LNCaP clone FGC (cell line): ENCODE measurements around the gene PVALEF.

ENCODE experiments used
- DNase-seq: peaks from one replicate; pipeline ENCODE4 v3.0.0-alpha.2; 2011; ENCODE audit warnings: low read depth
- H3K4me3 ChIP-seq: 2 replicates; pipeline ENCODE4 v1.5.1; 2011; ENCODE audit warnings: mild to moderate bottlenecking, low read depth, low read length, control low read depth
- TF ChIP-seq, protein P1 (sequence below): IDR thresholded peaks from 2 replicates; pipeline ENCODE4 v1.5.1; 2012; ENCODE audit warnings: mild to moderate bottlenecking; ENCODE audit not compliant: control insufficient read depth, insufficient read depth; ENCODE audit errors: extremely low read depth

Gene PVALEF

DNA sequence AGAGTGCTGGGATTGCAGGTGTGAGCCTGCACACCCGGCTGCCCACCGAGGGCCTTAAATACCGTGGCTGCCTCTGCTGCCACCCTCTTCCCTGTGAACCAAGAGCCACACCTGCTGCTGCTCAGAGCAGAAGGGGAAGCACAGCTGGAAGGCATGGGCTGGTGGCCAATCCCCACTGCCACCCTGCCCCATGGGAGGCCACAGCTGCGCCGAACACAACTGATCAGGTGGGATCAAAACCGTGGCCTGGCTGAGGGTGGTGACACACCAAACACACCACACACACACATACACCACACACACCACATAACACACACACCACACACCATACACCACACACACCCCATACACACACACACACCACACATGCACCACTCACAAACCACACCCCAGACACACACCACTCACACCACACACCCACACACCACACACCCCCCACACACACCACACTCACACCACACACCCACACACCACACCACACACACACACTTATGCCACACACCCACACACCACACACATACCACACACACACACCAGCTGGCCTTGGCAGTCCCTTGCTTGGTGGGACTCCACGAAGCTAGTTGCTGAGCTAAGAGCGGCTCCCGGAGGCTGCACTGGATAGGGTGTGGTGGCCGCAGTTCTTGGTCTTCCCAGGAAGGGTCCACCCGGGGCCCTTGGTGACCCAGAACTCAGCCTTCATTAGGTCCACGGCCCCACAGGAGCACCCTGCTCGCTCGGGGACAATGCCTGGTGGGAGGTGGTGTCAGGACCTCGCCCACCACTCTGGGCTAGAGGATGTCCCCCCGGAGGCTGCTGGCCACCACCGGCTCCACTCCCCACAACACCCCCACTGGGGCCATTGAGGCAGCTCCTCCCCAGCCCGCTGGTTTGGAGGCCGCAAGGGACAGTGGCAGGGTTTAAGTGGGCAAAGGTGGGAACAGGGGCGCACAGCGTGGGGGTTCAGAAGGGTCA lies 42.6 kb downstream of the PVALEF start:
- no peak for DNase-seq
- TF ChIP-seq, protein P1, sequence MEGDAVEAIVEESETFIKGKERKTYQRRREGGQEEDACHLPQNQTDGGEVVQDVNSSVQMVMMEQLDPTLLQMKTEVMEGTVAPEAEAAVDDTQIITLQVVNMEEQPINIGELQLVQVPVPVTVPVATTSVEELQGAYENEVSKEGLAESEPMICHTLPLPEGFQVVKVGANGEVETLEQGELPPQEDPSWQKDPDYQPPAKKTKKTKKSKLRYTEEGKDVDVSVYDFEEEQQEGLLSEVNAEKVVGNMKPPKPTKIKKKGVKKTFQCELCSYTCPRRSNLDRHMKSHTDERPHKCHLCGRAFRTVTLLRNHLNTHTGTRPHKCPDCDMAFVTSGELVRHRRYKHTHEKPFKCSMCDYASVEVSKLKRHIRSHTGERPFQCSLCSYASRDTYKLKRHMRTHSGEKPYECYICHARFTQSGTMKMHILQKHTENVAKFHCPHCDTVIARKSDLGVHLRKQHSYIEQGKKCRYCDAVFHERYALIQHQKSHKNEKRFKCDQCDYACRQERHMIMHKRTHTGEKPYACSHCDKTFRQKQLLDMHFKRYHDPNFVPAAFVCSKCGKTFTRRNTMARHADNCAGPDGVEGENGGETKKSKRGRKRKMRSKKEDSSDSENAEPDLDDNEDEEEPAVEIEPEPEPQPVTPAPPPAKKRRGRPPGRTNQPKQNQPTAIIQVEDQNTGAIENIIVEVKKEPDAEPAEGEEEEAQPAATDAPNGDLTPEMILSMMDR: no peak
- no peak overlapping the region for H3K4me3 ChIP-seq

DNA sequence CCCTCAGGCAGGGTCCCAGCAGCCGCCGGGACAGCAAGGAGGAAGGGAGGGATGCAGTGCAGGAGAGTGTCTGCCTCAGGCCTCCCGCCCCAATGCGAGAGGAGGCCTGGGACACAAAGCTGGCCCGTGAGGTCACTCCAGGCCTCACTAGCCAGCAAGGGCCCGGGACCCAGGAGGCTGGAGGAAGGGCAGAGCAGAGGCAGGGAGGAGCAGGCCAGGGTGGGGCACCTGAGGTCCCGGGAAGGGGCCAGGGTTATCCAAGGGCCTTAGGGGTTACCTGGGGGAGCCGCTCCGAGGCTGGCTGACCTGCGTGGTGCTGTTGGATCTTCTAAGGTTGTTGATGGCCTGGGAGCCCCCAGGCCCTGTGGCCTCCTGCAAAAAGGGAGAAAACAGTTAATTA lies 43.3 kb downstream of the PVALEF start:
- TF ChIP-seq, protein P1: no peak
- no peak overlapping the region for H3K4me3 ChIP-seq
- no peak for DNase-seq

DNA sequence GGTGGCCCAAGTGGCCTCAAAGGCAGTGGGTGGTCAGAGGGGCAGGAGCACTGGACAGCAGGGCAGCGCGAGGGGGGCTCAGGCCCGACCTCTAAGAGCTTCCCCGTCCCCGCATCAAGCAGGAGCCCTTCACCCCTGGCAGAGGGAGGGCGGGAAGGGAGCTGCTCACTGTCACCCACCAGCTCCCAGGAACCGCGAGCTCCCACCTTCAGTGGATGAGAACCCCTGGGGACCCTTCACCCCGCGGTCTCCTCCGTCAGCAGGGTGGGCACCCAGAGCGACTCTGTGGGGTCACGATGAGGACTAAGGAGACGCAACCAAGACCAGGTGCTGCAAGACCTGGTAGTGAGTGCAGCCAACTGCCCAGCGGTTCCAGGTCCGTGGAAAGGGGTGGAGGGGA lies 43.8 kb downstream of the PVALEF start:
- DNase-seq: no peak
- H3K4me3 ChIP-seq: no peak overlapping the region
- TF ChIP-seq, protein P1: no peak

DNA sequence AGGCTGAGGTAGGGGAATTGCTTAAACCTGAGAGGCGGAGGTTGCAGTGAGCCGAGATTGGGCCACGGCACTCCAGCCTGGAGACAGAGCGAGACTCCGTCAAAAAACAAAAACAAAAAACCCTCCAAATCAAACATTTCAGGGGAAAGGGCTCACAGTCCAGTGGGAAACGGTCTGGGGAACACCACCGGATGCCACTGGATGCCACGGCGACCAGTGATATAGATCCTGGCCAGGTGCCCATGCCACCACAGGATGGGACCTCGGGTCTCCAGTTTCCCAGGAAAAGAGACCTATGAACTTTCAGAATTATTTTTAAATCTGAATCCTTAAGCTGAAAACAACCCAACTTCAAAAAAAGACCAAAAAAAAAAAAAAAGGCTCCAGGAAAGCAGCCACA lies 45.2 kb downstream of the PVALEF start:
- TF ChIP-seq, protein P1: no peak
- H3K4me3 ChIP-seq: no peak overlapping the region

DNA sequence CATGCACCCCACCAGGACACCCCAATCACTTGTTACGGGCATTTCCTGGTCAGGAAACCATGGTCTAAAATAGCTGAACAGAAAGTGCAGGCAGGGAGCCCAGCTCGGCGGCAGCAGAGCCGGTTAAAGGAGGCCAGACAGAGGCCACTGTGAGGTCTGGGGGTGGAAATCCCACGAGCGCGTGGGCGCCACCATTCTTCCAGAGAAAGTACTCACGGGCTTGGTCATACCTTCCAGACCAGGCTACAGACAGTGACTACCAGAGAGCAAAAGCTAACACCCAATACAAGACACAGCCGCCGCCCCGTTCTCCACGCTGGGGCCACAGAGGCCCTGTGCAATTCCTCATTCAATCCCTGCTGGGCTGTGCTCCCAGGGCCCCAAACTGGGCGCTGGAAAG lies 45.6 kb downstream of the PVALEF start:
- TF ChIP-seq, protein P1: no peak
- no peak for DNase-seq
- no peak overlapping the region for H3K4me3 ChIP-seq

More for the DNA sequence above, 45.2 kb downstream of the PVALEF start:
- no peak for DNase-seq

DNA sequence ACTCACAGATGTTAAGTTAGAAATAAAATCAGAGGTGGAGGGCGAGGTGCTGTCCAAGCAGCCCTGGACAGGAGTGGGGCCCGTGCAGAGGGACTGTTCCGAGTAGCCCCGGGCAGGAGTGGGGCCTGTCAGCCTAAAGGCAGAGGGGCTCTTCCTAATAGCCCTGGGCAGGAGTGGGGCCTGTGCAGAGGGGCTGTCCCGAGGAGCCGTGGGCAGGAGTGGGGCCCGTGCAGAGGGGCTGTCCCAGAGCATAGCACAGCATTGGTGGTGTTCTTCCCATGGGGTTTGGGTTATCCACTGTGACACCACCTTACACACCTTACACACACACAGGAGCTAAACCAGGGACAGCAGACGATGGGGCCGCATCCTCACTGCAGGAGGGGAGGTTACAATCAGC lies 47.1 kb downstream of the PVALEF start:
- no peak for DNase-seq
- no peak overlapping the region for H3K4me3 ChIP-seq
- TF ChIP-seq, protein P1: no peak
